Measurements from ENCODE around the gene MRRF. TPM values are rescaled to one million over a fixed set of nuclear protein-coding genes. Genes with fewer than 3 reads are reported as not detected.

MRRF gene
- total and polyA plus RNA-seq, 2 donors (not counting 3 experiments of a cell fraction or from before 2014, with no cell fraction given), result 27.2 to 36.4 TPM

- no peaks in the 10 kb centered on the region for H4K20me1 ChIP-seq (replicated peaks; ENCODE audit: control insufficient read depth, extremely low read depth, insufficient read depth, low read length)
- H3K27me3 ChIP-seq (ENCODE audit: control insufficient read depth in 2 of 2, insufficient read depth in 2 of 2, low read length in 2 of 2), result no peaks in the 10 kb centered on the region
- H3K9ac ChIP-seq (replicated peaks; ENCODE audit: extremely low read depth, insufficient read depth, low read length), result no peak overlapping the region
- H3K27ac ChIP-seq (ENCODE audit: insufficient read depth, low read depth, low read length), result no peak overlapping the region
- no peak overlapping the region for H3K4me3 ChIP-seq (replicated peaks in 1 of 3; ENCODE audit: insufficient read depth in 1 of 3, low read depth in 1 of 3, low read length in 3 of 3)
- ChIA-PET CTCF (no interaction called here), POLR2A (no interaction called here)
- H3K4me2 ChIP-seq (ENCODE audit: insufficient read depth, low read length), result no peak overlapping the region
- no peaks in the 10 kb centered on the region for H3K79me2 ChIP-seq (ENCODE audit: control insufficient read depth, insufficient read depth, low read length)
- no TSS peak for BruUV-seq (replicated peaks)
- H3K9me3 ChIP-seq (replicated peaks; ENCODE audit: control insufficient read depth, insufficient read depth, low read length), result no peaks in the 10 kb centered on the region
- peaks cover 8 to 11% of the 10 kb centered on the region in 2 experiments for H3K36me3 ChIP-seq (ENCODE audit: control insufficient read depth in 2 of 2, extremely low read depth in 1 of 2, insufficient read depth in 2 of 2, low read length in 2 of 2)
- H3K9me1 ChIP-seq (replicated peaks; ENCODE audit: control insufficient read depth, extremely low read depth, insufficient read depth, low read length), result no peaks in the 10 kb centered on the region
- dilution Hi-C loops (cut with MboI; ENCODE audit: extremely low pct_ligation_motif_present, low sequenced_read_pairs), result no loop called here
- TF ChIP-seq POLR2AphosphoS5 (IDR thresholded peaks at IDR 0.05; ENCODE audit: insufficient read depth, low read depth, low read length) (no peak), POLR2A (IDR thresholded peaks at IDR 0.05; ENCODE audit: low read depth, low read length) (no peak), GATA2 (IDR thresholded peaks at IDR 0.05; ENCODE audit: insufficient read depth, insufficient read length, low read depth, low read length) (no peak), FOS (IDR thresholded peaks at IDR 0.05; ENCODE audit: borderline replicate concordance, insufficient read depth, low read length) (no peak), JUN (IDR thresholded peaks at IDR 0.05; ENCODE audit: borderline replicate concordance, insufficient read depth, insufficient read length, low read depth) (no peak), MYC (IDR thresholded peaks at IDR 0.05; ENCODE audit: low read depth, low read length) (no peak), EZH2 (IDR thresholded peaks at IDR 0.05; ENCODE audit: borderline replicate concordance, low read depth, low read length, severe bottlenecking) (no peak)
- TF ChIP-seq, protein P1, sequence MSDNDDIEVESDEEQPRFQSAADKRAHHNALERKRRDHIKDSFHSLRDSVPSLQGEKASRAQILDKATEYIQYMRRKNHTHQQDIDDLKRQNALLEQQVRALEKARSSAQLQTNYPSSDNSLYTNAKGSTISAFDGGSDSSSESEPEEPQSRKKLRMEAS (IDR thresholded peaks at IDR 0.05; ENCODE audit: insufficient read depth, insufficient read length), result no peak
- TF ChIP-seq, protein P2, sequence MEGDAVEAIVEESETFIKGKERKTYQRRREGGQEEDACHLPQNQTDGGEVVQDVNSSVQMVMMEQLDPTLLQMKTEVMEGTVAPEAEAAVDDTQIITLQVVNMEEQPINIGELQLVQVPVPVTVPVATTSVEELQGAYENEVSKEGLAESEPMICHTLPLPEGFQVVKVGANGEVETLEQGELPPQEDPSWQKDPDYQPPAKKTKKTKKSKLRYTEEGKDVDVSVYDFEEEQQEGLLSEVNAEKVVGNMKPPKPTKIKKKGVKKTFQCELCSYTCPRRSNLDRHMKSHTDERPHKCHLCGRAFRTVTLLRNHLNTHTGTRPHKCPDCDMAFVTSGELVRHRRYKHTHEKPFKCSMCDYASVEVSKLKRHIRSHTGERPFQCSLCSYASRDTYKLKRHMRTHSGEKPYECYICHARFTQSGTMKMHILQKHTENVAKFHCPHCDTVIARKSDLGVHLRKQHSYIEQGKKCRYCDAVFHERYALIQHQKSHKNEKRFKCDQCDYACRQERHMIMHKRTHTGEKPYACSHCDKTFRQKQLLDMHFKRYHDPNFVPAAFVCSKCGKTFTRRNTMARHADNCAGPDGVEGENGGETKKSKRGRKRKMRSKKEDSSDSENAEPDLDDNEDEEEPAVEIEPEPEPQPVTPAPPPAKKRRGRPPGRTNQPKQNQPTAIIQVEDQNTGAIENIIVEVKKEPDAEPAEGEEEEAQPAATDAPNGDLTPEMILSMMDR (IDR thresholded peaks at IDR 0.05; ENCODE audit: extremely low read depth in 1 of 2, insufficient read depth in 1 of 2, low read depth in 1 of 2, low read length in 2 of 2), result no peak
- FAIRE-seq (no peak), DNase-seq (ENCODE audit: low read depth, low spot score) (no peak)
- H2AFZ ChIP-seq (ENCODE audit: low read depth, low read length), result no peak overlapping the region
- intact Hi-C loops (cut with micrococcal nuclease), result no loop called here
- peaks cover 3% of the 10 kb centered on the region for H3K4me1 ChIP-seq (ENCODE audit: control insufficient read depth, extremely low read depth, insufficient read depth, low read length)
Measured at GRCh38 chr9:122297512-122297911, 32.8 kb downstream of the MRRF start.

Measured in endothelial cell of umbilical vein (primary cell).